ENCODE measurements around the gene VSX1.

The VSX1 gene

GRCh38 chr20:25087186-25087929 lies 5.4 kb upstream of the VSX1 start:
- in situ Hi-C loops (cut with MboI; ENCODE audit: low sequenced_read_pairs): no loop called here

- in situ Hi-C loops (cut with MboI; ENCODE audit: low sequenced_read_pairs): no loop called here
Measured at GRCh38 chr20:25085756-25086495, 4.0 kb upstream of the VSX1 start.

GRCh38 chr20:25084626-25085187 lies 2.8 kb upstream of the VSX1 start:
- in situ Hi-C loops (cut with MboI; ENCODE audit: low sequenced_read_pairs): no loop called here

GRCh38 chr20:25083773-25084625 lies 2.1 kb upstream of the VSX1 start:
- in situ Hi-C loops (cut with MboI; ENCODE audit: low sequenced_read_pairs): no loop called here

GRCh38 chr20:25083141-25083772 lies 1.3 kb upstream of the VSX1 start:
- in situ Hi-C loops (cut with MboI; ENCODE audit: low sequenced_read_pairs): no loop called here

GRCh38 chr20:25082498-25082873 lies 545 bp upstream of the VSX1 start:
- in situ Hi-C loops (cut with MboI; ENCODE audit: low sequenced_read_pairs): no loop called here

GRCh38 chr20:25081065-25081729 lies 744 bp downstream of the VSX1 start:
- in situ Hi-C loops (cut with MboI; ENCODE audit: low sequenced_read_pairs): no loop called here

GRCh38 chr20:25079171-25079570 lies 2.8 kb downstream of the VSX1 start:
- in situ Hi-C loops (cut with MboI; ENCODE audit: low sequenced_read_pairs): no loop called here

- in situ Hi-C loops (cut with MboI; ENCODE audit: low sequenced_read_pairs): no loop called here
Measured at GRCh38 chr20:25078662-25079061, 3.3 kb downstream of the VSX1 start.

GRCh38 chr20:25077610-25078169 lies 4.3 kb downstream of the VSX1 start:
- in situ Hi-C loops (cut with MboI; ENCODE audit: low sequenced_read_pairs): no loop called here

GRCh38 chr20:25076731-25077609 lies 5.0 kb downstream of the VSX1 start:
- in situ Hi-C loops (cut with MboI; ENCODE audit: low sequenced_read_pairs): no loop called here

- in situ Hi-C loops (cut with MboI; ENCODE audit: low sequenced_read_pairs): no loop called here
Measured at GRCh38 chr20:25076201-25076600, 5.7 kb downstream of the VSX1 start.

- in situ Hi-C loops (cut with MboI; ENCODE audit: low sequenced_read_pairs): no loop called here
Measured at GRCh38 chr20:25073544-25073943, 8.4 kb downstream of the VSX1 start.

- in situ Hi-C loops (cut with MboI; ENCODE audit: low sequenced_read_pairs): no loop called here
Measured at GRCh38 chr20:25072226-25072811, 9.6 kb downstream of the VSX1 start.

GRCh38 chr20:25071734-25072133 lies 10.2 kb downstream of the VSX1 start:
- in situ Hi-C loops (cut with MboI; ENCODE audit: low sequenced_read_pairs): no loop called here

GRCh38 chr20:25070821-25071473 lies 11.0 kb downstream of the VSX1 start:
- in situ Hi-C loops (cut with MboI; ENCODE audit: low sequenced_read_pairs): no loop called here

- in situ Hi-C loops (cut with MboI; ENCODE audit: low sequenced_read_pairs): loop anchor here (10.0 kb wide), 1 partner anchor 73 kb away; the partner anchor contains the start of gene APMAP
Measured at GRCh38 chr20:25067102-25067987, 14.6 kb downstream of the VSX1 start.
